Psoas muscle (tissue), 8 donors: ENCODE measurements around the gene RAPGEF3. TPM values are rescaled to one million over a fixed set of nuclear protein-coding genes. Genes with fewer than 3 reads are reported as not detected.

Experiments used
- ATAC-seq, 4 donors: fragments of 200-7000 bp; cut with Tn5 transposase; one replicate each; pipeline ENCODE4 v1.9.1; 2020; ENCODE audit warnings: moderate library complexity in 3 of 4, mild to moderate bottlenecking in 2 of 4
- DNase-seq, 2 donors: peaks; one replicate each; pipeline ENCODE4 v3.0.0-alpha.2; 2020
- H3K27ac ChIP-seq: fragments of 200-600 bp; one replicate; pipeline ENCODE4 v1.8.0; 2022
- H3K27me3 ChIP-seq, 3 donors: fragments of 200-600 bp in 1 of 3; one replicate each; pipeline versions ENCODE4 v1.6.1 to v1.8.0; 2013 to 2022; ENCODE audit warnings: low read length in 2 of 3, mild to moderate bottlenecking in 2 of 3, moderate library complexity in 1 of 3; ENCODE audit not compliant: insufficient read depth in 3 of 3
- H3K36me3 ChIP-seq, 2 donors: fragments of 200-600 bp in 1 of 2; one replicate each; pipeline versions ENCODE4 v1.6.1 to v1.8.0; 2013 to 2022; ENCODE audit warnings: low read depth in 1 of 2, mild to moderate bottlenecking in 1 of 2, moderate library complexity in 1 of 2; ENCODE audit not compliant: insufficient read depth in 1 of 2
- H3K4me1 ChIP-seq: fragments of 200-600 bp; one replicate; pipeline ENCODE4 v1.8.0; 2022
- H3K4me3 ChIP-seq: fragments of 200-600 bp; one replicate; pipeline ENCODE4 v1.8.0; 2022; ENCODE audit warnings: mild to moderate bottlenecking
- H3K9me3 ChIP-seq: fragments of 200-600 bp; one replicate; pipeline ENCODE4 v1.8.0; 2022
- CTCF ChIP-seq: fragments of 200-600 bp; IDR thresholded peaks from one replicate; pipeline ENCODE4 v1.8.0; 2022; ENCODE audit warnings: antibody characterized with exemption
- WGBS, 3 donors: extraction: QIAGEN DNeasy Blood & Tissue Kit; methylation state at CpG; one replicate each; pipeline versions ENCODE4 v1.1.6 to v1.1.7; 2013; 5-methylcytosine and 5-hydroxymethylcytosine counted together
- intact Hi-C, 2 donors: fragments of 100-400 bp; cut with DNase I; formaldehyde crosslinking; loops; one replicate each; pipeline versions ENCODE4 v1.11.0 to v1.14.2; 2022
- polyA plus RNA-seq, 3 donors: library from polyadenylated mRNA; stranded (reverse); fragments of 200-250 nt; gene quantifications; one replicate each; pipeline ENCODE4 v1.2.3, GENCODE V29; 2013
- total RNA-seq, 4 donors: library from RNA; stranded (reverse); fragmentation: NEBNext Ultra II Directional in 2 of 4; extraction: Animal tissue kit (Norgen Biotek cat#: 25700) in 2 of 4; gene quantifications; one replicate each; pipeline versions ENCODE4 v1.2.1 to v1.2.4, GENCODE V29; 2021 to 2023
- donor health status: healthy with polysubstance abuse.
- donor health status: DM: no; HTN: no; CAD: no; lungs with moderate emphysema.
- donor health status: Bipolar disorder and iron deficiency.
- donor health status: healthy.
- donor health status: DM: yes; HTN: yes; CAD: no.
- donor health status: DM: no; HTN: no; CAD: no.
- donor health status: DM: no; HTN: no; CAD: no.
- donor health status: DM: yes; HTN: yes; CAD: no.

The RAPGEF3 gene
- total and polyA plus RNA-seq, 7 donors = 5.1 to 29.9 (median 14.7) TPM

- WGBS, 3 donors = 27 to 30% (median 29%) methylated on average over 11 of the region's 11 CpGs
- intact Hi-C loops = no loop called here
- H3K4me1 ChIP-seq = peaks cover 38% of the 10 kb centered on the region
These were observed 5.4 kb downstream of the RAPGEF3 start for GRCh38 chr12:47753021-47754001.

GRCh38 chr12:47752552-47752951, 6.1 kb downstream of the RAPGEF3 start:
- Histone ChIP-seq H3K27me3 (no peaks in the 10 kb centered on the region), H3K4me1 (peaks cover 38% of the 10 kb centered on the region), H3K9me3 (no peaks in the 10 kb centered on the region), H3K4me3 (no peak overlapping the region), H3K36me3 (peaks cover 0 to 3% of the 10 kb centered on the region in 2 donors), H3K27ac (peak overlapping the region; percentile 89)
- no peak for TF ChIP-seq CTCF
- intact Hi-C loops = no loop called here
- ATAC-seq = no peak
- no peak for DNase-seq
- 54 to 60% (median 56%) methylated on average over 7 of the region's 7 CpGs for WGBS, 3 donors

More at GRCh38 chr12:47753021-47754001, 5.4 kb downstream of the RAPGEF3 start:
- peak; percentile 95 to 98 (median 95) for ATAC-seq
- TF ChIP-seq CTCF = no peak
- Histone ChIP-seq H3K36me3 (peaks cover 0 to 3% of the 10 kb centered on the region in 2 donors), H3K27me3 (no peaks in the 10 kb centered on the region), H3K27ac (peak overlapping the region; percentile 89), H3K9me3 (no peaks in the 10 kb centered on the region), H3K4me3 (peak overlapping the region; percentile 34)
- DNase-seq = peak; percentile 86 to 96

DNA sequence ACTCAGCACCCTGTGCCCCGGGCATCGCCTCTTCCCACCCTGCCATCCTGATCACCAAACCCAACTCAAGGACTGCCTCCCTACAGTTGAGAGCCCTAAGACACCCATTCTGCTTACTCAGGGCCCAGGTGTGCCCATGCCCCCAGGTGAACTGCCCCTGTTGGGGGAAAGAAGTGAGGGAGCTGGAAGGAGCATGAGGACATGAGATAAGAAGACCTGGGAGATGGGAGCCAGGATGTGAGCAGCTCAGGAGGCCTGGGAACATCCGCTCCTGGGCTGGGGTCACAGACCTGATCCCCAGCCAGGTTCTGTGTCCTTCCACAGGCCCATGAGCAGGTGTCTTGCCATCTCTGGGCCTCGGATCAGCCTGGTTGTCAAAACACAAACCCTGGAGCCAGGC, 6.6 kb downstream of the RAPGEF3 start:
- TF ChIP-seq CTCF = no peak
- Histone ChIP-seq H3K4me3 (no peak overlapping the region), H3K36me3 (peaks cover 0 to 3% of the 10 kb centered on the region in 2 donors), H3K9me3 (no peaks in the 10 kb centered on the region), H3K27me3 (no peaks in the 10 kb centered on the region), H3K27ac (peak overlapping the region; percentile 89), H3K4me1 (peaks cover 38% of the 10 kb centered on the region)
- intact Hi-C loops = no loop called here
- WGBS, 3 donors = 79 to 82% (median 82%) methylated on average over 4 of the region's 4 CpGs
- ATAC-seq (no peak), DNase-seq (no peak)

DNA sequence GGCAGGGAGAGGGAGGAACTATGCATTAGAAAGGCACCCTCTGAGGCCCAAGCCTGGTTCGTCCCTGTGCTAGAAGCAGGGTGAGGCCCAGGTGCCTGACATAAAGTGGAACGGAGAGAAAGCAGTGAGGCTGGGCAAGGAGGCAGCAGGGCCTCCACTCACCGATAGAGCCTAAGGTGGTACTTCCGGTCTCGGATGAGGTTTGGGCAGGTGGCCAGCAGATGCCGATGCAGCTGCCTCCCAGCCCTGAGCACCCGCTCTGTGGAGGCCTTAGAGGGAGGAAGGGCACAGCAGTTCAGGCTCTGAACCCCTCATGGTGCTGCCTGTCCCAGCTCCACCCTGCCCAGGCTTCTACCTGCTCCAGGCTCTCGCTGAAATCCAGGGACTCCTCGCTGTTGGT, 7.1 kb downstream of the RAPGEF3 start:
- H3K27ac ChIP-seq = no peak overlapping the region
- intact Hi-C loops = no loop called here

More for the DNA sequence above, 7.1 kb downstream of the RAPGEF3 start:
- no peak for DNase-seq
- ATAC-seq = no peak
- no peak for TF ChIP-seq CTCF
- H3K27me3 ChIP-seq = no peaks in the 10 kb centered on the region
- WGBS, 3 donors = 69 to 71% (median 70%) methylated on average over 9 of the region's 9 CpGs
- H3K36me3 ChIP-seq = peaks cover 0 to 3% of the 10 kb centered on the region in 2 donors
- no peak overlapping the region for H3K4me3 ChIP-seq
- no peaks in the 10 kb centered on the region for H3K9me3 ChIP-seq
- peaks cover 38% of the 10 kb centered on the region for H3K4me1 ChIP-seq
